ENCODE results near the gene PKD1L1. TPM values are rescaled to one million over a fixed set of nuclear protein-coding genes. Genes with fewer than 3 reads are reported as not detected.
"Not testable (repeated sequence)": the region's sequence is repeated elsewhere in the genome, so short reads cannot be mapped to it uniquely, and the experiment has no call there.

Gene PKD1L1, protein sequence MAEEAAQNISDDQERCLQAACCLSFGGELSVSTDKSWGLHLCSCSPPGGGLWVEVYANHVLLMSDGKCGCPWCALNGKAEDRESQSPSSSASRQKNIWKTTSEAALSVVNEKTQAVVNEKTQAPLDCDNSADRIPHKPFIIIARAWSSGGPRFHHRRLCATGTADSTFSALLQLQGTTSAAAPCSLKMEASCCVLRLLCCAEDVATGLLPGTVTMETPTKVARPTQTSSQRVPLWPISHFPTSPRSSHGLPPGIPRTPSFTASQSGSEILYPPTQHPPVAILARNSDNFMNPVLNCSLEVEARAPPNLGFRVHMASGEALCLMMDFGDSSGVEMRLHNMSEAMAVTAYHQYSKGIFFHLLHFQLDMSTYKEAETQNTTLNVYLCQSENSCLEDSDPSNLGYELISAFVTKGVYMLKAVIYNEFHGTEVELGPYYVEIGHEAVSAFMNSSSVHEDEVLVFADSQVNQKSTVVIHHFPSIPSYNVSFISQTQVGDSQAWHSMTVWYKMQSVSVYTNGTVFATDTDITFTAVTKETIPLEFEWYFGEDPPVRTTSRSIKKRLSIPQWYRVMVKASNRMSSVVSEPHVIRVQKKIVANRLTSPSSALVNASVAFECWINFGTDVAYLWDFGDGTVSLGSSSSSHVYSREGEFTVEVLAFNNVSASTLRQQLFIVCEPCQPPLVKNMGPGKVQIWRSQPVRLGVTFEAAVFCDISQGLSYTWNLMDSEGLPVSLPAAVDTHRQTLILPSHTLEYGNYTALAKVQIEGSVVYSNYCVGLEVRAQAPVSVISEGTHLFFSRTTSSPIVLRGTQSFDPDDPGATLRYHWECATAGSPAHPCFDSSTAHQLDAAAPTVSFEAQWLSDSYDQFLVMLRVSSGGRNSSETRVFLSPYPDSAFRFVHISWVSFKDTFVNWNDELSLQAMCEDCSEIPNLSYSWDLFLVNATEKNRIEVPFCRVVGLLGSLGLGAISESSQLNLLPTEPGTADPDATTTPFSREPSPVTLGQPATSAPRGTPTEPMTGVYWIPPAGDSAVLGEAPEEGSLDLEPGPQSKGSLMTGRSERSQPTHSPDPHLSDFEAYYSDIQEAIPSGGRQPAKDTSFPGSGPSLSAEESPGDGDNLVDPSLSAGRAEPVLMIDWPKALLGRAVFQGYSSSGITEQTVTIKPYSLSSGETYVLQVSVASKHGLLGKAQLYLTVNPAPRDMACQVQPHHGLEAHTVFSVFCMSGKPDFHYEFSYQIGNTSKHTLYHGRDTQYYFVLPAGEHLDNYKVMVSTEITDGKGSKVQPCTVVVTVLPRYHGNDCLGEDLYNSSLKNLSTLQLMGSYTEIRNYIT (N-terminal part only)
- 1 to 10 TPM in 1 of 2 donors, under 1 TPM in 1; 0.68 to 1.8 TPM for total RNA-seq
- long read RNA-seq, partial matches to known transcripts: 1 of 1 reads
- long read RNA-seq, other reads (novel, unspliced or antisense): 0 of 1 reads

DNA sequence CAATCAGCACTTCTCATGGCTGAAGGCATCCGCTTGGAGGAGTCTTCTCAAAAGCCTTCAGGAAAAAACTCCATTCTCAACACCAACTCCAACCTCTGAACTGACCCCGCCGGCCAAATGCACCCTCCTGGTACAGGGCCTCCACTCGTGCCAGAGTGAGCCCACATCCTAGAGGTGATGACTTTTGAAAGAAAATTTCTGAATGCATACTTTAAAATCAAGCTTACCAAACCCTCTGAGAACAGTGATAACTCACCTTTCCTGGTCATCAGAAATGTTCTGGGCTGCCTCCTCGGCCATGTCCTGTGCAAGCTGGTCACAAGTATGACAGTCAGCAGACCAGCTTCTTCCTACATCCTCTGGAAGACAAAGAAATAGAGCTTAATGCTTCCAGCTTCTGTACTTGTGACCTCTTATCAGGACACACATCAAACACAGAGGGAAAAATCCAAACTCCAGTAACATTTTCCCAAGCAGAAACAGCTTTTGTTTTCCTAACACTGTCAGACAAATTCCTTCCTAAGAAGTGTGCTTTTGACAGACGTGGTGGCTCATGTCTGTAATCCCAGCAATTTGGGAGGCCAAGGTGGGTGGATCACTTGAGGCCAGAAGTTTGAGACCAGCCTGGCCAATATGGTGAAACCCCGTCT, at the start of gene PKD1L1:
Gene PKD1L1 (minus strand): TSS at position 326 of the 650 bp plus-strand sequence. CDS start 26 bp downstream, at position 300.
- intact Hi-C loops (cut with DNase I): no loop called here
- ATAC-seq (no peak), DNase-seq (no peak)

DNA sequence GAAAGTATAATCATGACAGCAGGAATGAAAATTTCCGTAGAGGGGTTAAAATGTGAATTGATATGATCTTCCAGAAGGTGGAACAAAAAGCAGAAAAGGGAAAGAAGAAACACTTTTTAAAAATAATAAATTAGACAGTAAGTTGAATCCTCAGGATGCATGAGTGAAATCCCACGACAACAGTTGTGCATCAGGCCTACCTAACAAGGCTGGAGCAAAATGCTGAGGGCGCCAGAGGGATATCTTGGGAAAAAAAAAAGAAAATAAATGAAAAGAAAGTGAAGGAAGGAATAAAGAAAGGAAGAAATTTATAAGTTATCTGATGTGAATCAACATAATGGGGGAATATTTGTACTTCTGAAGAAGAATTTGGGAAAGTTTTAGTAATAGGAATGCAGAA, 44.2 kb upstream of the PKD1L1 start:
- ATAC-seq (no peak), DNase-seq (no peak)
- intact Hi-C loops (cut with DNase I): loop anchor here in 1 of 2 donors (5.0 kb wide), 1 partner anchor 120 kb away; no protein-coding TSS in a partner anchor

- DNase-seq: peak; percentile 91
- intact Hi-C loops (cut with DNase I): loop anchor here (1.0 to 5.0 kb wide), 2 partner anchors 118 to 120 kb away; no protein-coding TSS in a partner anchor
- peak; percentile 99 to 100 for ATAC-seq
These were observed 43.6 kb upstream of the PKD1L1 start for GRCh38 chr7:47991741-47992311.

GRCh38 chr7:47991270-47991669, 43.0 kb upstream of the PKD1L1 start:
- ATAC-seq (no peak), DNase-seq (no peak)
- intact Hi-C loops (cut with DNase I): loop anchor here (1.0 to 5.0 kb wide), 2 partner anchors 119 to 121 kb away; no protein-coding TSS in a partner anchor

- DNase-seq (no peak), ATAC-seq (no peak)
- intact Hi-C loops (cut with DNase I): loop anchor here in 1 of 2 donors (5.0 kb wide), 1 partner anchor 122 kb away; no protein-coding TSS in a partner anchor
These were observed 42.3 kb upstream of the PKD1L1 start for GRCh38 chr7:47990592-47990991.

DNA sequence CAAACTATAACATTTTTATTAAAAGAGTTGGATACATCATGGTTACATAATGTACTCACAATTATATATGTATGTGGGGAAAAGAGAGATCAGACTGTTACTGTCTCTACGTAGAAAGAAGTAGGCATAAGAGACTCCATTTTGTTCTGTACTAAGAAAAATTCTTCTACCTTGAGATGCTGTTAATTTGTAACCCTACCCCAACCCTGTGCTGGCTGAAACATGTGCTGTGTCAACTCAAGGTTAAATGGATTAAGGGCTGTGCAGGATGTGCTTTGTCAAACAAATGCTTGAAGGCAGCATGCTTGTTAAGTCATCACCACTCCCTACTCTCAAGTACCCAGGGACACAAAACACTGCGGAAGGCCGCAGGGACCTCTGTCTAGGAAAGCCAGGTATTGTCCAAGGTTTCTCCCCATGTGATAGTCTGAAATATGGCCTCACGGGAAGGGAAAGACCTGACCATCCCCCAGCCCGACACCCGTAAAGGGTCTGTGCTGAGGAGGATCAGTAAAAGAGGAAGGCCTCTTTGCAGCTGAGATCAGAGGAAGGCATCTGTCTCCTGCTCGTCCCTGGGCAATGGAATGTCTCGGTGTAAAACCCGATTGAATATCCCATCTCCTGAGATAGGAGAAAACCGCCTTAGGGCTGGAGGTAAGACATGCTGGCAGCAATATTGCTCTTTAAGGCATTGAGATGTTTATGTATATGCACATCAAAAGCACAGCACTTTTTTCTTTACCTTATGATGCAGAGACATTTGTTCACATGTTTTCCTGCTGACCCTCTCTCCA, 41.5 kb upstream of the PKD1L1 start:
- not testable (repeated sequence) for ATAC-seq, DNase-seq
- intact Hi-C loops (cut with DNase I): loop anchor here in 1 of 2 donors (5.0 kb wide), 1 partner anchor 122 kb away; no protein-coding TSS in a partner anchor

- DNase-seq: no peak
- no peak for ATAC-seq
- intact Hi-C loops (cut with DNase I): no loop called here
These were observed 40.5 kb upstream of the PKD1L1 start for GRCh38 chr7:47988496-47989386.

GRCh38 chr7:47982610-47983009, 34.3 kb upstream of the PKD1L1 start:
- DNase-seq: no peak
- intact Hi-C loops (cut with DNase I): no loop called here
- ATAC-seq: no peak

DNA sequence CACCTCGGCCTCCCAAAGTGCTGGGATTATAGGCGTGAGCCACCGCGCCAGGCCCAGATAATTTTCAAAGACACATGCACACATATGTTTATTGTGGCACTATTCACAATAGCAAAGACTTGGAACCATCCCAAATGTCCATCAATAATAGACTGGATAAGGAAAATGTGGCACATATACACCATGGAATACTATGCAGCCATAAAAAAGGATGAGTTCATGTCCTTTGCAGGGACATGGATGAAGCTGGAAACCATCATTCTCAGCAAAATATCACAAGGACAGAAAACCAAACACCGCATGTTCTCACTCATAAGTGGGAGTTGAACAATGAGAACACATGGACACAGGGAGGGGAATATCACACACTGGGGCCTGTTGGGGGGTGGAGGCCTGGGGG, 32.4 kb upstream of the PKD1L1 start:
- DNase-seq; intact Hi-C loops (cut with DNase I); ATAC-seq: not testable (repeated sequence)

DNA sequence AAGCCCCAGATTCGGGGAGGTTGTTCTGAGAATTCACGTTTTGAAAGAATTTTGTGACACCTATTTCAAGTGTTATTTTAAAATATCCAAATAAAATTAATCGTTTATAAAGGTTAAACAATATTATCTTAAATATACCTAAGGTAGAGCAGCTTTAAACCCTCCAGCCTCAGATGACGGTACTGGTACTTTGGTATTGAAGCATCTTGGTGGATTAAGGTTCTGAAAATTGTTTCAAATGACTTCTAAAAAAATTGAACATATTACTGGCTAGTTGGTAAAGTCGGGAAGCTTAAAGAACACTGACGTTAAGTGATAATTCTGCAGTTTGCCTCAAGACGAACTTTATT, 31.5 kb upstream of the PKD1L1 start:
- ATAC-seq (no peak), DNase-seq (no peak)
- intact Hi-C loops (cut with DNase I): no loop called here

- intact Hi-C loops (cut with DNase I): no loop called here
- DNase-seq (peak; percentile 94), ATAC-seq (peak; percentile 99)
These were observed 31.0 kb upstream of the PKD1L1 start, which contains the start of gene HUS1 for GRCh38 chr7:47979145-47979831. Gene HUS1 (minus strand): TSS chr7:47979615. CDS start chr7:47979519, 96 bp downstream.

- intact Hi-C loops (cut with DNase I): no loop called here
- ATAC-seq (no peak), DNase-seq (no peak)
These were observed 30.5 kb upstream of the PKD1L1 start for GRCh38 chr7:47978790-47979144.

GRCh38 chr7:47973739-47974138, 25.5 kb upstream of the PKD1L1 start:
- no peak for ATAC-seq
- no peak for DNase-seq
- intact Hi-C loops (cut with DNase I): no loop called here

- intact Hi-C loops (cut with DNase I): no loop called here
- ATAC-seq: no peak
- no peak for DNase-seq
These were observed 22.5 kb upstream of the PKD1L1 start for GRCh38 chr7:47970761-47971160.
